Measurements from ENCODE around the gene DYNLT2.

The DYNLT2 gene

GRCh38 chr6:169709293-169709692, 42.1 kb downstream of the DYNLT2 start:
- TF ChIP-seq CTCF (IDR thresholded peaks at IDR 0.05; ENCODE audit: extremely low read depth, insufficient read depth, missing control alignments), result no peak
- no peak for DNase-seq (ENCODE audit: low spot score)
- in situ Hi-C loops (cut with MboI; ENCODE audit: low pct_unique_long_range_greater_than_20kb, low sequenced_read_pairs, unreplicated experiment), result no loop called here

GRCh38 chr6:169707772-169708171, 43.6 kb downstream of the DYNLT2 start:
- in situ Hi-C loops (cut with MboI; ENCODE audit: low pct_unique_long_range_greater_than_20kb, low sequenced_read_pairs, unreplicated experiment), result no loop called here
- TF ChIP-seq CTCF (IDR thresholded peaks at IDR 0.05; ENCODE audit: extremely low read depth, insufficient read depth, missing control alignments), result no peak
- no peak for DNase-seq (ENCODE audit: low spot score)

DNA sequence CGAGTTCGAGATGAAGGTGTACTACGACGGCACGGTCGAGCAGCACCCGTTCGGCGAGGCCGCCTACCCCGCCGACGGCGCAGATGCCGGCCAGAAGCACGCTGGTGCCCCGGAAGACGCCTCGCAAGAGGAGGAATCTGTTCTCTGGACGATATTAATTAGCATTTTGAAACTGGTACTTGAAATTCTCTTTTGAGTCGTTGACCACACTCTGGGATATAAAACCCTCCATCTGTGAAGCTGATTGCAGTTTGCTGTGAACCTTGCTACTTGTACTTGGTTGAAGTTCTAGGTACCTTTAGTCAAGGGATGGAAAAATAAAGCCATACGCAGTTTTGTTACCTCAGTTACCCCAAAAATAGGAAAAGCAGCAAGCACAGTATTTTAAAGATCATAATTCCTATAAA, 48.5 kb downstream of the DYNLT2 start:
- TF ChIP-seq CTCF (IDR thresholded peaks at IDR 0.05; ENCODE audit: extremely low read depth, insufficient read depth, missing control alignments), result no peak
- no peak for DNase-seq (ENCODE audit: low spot score)
- in situ Hi-C loops (cut with MboI; ENCODE audit: low pct_unique_long_range_greater_than_20kb, low sequenced_read_pairs, unreplicated experiment), result no loop called here

DNA sequence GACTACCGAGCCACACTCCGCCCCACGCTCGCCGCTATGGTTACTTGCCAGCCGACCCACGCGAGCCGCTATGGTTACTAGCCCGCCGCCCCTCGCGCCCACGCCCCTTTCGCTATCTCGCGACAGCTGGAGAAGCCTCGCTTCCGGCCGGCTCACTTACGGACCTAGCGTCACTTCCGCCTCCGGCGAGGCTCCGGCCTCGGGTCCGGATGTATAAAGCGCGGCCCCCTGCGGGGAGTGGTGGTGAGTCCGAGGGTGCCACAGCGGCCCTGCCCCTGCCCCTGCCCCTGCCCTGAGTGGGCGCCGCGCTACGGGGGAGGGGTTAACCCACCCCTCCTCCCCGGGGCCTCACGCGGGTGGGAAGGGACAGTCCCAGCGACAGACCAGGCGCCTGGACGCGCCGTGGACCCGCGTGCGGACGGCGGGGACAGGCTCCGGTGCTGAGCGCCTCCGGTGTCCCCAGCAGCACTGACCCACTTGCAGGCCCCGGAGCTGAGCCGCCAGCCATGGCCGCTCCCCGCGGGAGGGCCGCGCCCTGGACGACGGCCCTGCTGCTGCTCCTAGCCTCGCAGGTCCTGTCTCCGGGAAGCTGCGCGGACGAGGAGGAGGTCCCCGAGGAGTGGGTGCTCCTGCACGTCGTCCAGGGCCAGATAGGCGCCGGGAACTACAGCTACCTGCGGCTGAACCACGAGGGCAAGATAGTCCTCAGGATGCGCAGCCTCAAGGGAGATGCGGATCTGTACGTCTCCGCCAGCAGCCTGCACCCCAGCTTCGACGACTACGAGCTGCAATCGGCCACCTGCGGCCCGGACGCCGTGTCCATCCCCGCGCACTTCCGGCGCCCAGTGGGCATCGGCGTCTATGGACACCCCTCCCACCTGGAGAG, 49.2 kb downstream of the DYNLT2 start, which contains the start of the genes C6orf120 and WDR27:
C6orf120 (plus strand) TSS at position 173 of the 886 bp plus-strand sequence; CDS start at position 507, 334 bp downstream.
WDR27 (minus strand) TSS at position 76 of the 886 bp plus-strand sequence. CDS start 13,024 bp downstream, outside the sequence.
- peak; percentile 96 for DNase-seq (ENCODE audit: low spot score)
- no peak for TF ChIP-seq CTCF (IDR thresholded peaks at IDR 0.05; ENCODE audit: extremely low read depth, insufficient read depth, missing control alignments)
- in situ Hi-C loops (cut with MboI; ENCODE audit: low pct_unique_long_range_greater_than_20kb, low sequenced_read_pairs, unreplicated experiment), result no loop called here

GRCh38 chr6:169701311-169701953, 49.9 kb downstream of the DYNLT2 start:
- in situ Hi-C loops (cut with MboI; ENCODE audit: low pct_unique_long_range_greater_than_20kb, low sequenced_read_pairs, unreplicated experiment), result no loop called here
- peak; percentile 22 for TF ChIP-seq CTCF (IDR thresholded peaks at IDR 0.05; ENCODE audit: extremely low read depth, insufficient read depth, missing control alignments)
- peak; percentile 22 for DNase-seq (ENCODE audit: low spot score)

GRCh38 chr6:169700296-169700695, 51.1 kb downstream of the DYNLT2 start:
- no peak for DNase-seq (ENCODE audit: low spot score)
- TF ChIP-seq CTCF (IDR thresholded peaks at IDR 0.05; ENCODE audit: extremely low read depth, insufficient read depth, missing control alignments), result no peak
- in situ Hi-C loops (cut with MboI; ENCODE audit: low pct_unique_long_range_greater_than_20kb, low sequenced_read_pairs, unreplicated experiment), result no loop called here

All from GM13977 (cell line).